LNCaP clone FGC (cell line): ENCODE data around the gene NEAT1.

Source experiments
- DNase-seq: peaks from one replicate; pipeline ENCODE4 v3.0.0-alpha.2; 2011; ENCODE audit warnings: low read depth
- H3K4me3 ChIP-seq: 2 replicates; pipeline ENCODE4 v1.5.1; 2011; ENCODE audit warnings: mild to moderate bottlenecking, low read depth, low read length, control low read depth
- CTCF ChIP-seq: IDR thresholded peaks from 2 replicates; pipeline ENCODE4 v1.5.1; 2012; ENCODE audit warnings: mild to moderate bottlenecking; ENCODE audit not compliant: control insufficient read depth, insufficient read depth; ENCODE audit errors: extremely low read depth

The NEAT1 gene

DNA sequence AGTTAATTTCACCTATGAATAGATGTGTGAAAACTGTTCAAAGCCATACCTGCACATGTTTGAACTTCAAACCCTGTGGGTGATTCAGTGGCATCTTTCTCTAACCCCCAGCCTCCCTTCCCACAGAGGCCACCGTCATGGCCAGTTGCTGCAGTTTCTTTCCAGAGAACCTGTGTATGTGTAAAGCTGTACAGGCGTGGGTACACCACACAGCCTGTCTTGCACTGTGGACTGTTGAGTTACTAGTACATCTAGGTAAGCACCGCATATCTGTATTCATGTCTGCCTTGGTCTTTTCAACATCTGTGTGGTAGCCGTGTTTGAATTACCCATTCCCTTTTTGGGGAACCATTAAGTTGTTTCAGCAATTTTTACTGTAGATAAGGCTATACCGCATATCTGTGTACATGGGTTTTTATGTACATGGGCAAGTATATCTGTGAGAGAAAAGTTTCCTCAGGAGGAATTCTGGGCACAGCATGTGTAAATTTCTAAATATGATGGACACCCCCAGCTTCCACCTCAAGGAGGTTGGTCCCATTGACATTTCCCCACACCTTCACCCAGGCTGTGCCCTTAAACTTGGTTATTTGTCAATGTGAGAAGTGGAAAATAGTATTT is 13.9 kb downstream of the NEAT1 start:
- no peak overlapping the region for H3K4me3 ChIP-seq
- no peak for TF ChIP-seq CTCF
- no peak for DNase-seq

DNA sequence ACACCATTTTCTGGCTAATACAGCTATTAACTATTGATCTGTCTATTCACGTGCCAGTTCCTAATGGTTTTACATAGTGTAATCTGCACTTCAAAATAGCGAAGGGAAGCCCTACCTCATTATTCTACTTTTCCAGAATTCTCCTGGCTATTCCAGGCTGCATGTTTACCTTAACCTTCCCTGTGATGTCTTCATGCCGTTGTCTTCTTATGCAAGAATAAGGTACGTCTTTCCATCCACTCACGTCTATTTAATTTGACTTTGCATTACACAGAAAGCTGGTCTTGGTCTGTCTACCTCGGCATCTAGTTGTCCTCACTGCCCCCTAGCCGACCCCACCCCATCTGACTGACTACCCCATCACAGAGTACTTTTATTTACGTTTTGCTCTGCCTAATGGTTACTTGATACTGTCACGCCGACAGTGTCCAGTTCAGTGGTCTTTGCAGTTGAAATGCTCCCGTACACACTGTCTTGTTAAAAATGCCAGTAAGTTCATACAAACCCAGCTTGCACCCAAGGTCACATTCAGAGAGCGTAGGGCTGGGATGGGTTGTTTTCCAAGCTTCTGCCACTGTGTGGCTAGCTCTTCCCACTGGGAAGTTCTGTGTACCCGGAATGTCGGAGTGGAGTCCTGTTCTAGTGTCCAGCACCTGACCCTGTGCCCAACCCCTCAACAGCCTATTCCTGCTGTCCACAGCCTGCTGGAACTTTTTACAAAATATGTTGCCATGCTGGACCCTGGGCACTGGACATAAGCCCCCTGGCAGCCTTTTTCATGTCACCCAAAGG is 15.0 kb downstream of the NEAT1 start:
- H3K4me3 ChIP-seq, result no peak overlapping the region
- TF ChIP-seq CTCF, result no peak
- no peak for DNase-seq

DNA sequence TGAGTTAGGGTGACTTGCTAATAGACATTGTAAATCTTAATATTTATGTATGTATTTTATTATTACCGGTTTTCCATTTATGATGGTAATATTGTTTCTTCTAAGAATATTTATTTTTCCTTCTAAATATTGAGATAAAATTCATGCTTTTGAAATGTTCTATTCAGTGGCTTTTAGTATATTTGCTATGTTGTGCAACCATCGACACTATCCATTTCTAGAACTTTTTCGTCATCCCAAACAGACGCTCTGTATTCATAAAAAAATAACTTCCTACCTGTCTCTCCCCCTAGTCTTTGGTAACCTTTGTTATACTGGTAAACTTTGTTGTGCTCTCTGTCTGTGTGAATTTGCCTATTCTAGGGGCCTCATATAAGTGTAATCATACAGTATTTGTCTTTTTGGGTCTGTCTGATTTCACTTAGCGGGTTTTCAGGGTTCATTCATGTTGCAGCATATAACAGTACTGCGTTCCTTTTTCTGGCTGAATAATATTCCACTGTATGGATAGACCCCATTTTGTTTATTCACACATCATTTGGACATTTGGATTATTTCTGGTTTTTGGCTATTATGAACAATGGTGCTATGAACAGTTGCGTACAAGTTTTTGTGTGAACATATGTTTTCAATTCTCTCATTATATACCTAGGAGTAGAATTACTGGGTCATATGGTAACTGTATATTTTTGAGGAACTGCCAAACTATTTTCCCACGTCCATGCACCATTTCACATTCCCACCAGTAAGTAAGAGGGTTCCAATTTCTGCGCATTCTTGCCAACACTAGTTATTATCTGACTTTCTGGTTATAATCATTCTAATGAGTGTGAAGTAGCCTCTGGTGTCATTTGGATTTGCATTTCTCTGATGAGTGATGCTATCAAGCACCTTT is 15.9 kb downstream of the NEAT1 start:
- no peak for DNase-seq
- no peak for TF ChIP-seq CTCF
- H3K4me3 ChIP-seq, result no peak overlapping the region

DNA sequence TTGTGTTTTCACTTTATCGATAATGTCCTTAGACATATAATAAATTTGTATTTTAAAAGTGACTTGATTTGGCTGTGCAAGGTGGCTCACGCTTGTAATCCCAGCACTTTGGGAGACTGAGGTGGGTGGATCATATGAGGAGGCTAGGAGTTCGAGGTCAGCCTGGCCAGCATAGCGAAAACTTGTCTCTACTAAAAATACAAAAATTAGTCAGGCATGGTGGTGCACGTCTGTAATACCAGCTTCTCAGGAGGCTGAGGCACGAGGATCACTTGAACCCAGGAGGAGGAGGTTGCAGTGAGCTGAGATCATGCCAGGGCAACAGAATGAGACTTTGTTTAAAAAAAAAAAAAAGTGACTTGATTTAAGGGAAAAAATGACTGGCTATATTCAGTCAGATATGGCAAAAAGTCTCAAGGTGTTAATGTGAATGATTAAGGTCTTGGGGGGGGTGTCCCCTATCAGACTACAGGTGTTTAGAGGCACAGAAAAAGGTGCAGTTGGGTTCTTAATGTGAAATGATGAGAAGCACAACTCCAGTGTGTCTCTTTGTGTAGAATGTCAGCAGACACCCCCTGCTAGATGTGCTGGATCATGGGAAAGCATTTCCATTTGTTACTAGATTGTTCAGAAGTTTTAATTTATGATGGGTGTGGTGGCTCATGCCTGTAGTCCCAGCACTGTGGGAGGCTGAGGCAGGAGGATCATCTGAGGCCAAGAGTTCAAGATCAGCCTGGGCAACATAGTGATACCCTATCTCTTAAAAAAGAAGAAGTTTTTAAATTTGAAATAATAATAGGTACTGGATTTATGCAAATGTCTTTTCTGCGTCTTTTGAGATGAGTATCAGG is 17.0 kb downstream of the NEAT1 start:
- no peak for TF ChIP-seq CTCF
- DNase-seq, result no peak
- H3K4me3 ChIP-seq, result no peak overlapping the region

DNA sequence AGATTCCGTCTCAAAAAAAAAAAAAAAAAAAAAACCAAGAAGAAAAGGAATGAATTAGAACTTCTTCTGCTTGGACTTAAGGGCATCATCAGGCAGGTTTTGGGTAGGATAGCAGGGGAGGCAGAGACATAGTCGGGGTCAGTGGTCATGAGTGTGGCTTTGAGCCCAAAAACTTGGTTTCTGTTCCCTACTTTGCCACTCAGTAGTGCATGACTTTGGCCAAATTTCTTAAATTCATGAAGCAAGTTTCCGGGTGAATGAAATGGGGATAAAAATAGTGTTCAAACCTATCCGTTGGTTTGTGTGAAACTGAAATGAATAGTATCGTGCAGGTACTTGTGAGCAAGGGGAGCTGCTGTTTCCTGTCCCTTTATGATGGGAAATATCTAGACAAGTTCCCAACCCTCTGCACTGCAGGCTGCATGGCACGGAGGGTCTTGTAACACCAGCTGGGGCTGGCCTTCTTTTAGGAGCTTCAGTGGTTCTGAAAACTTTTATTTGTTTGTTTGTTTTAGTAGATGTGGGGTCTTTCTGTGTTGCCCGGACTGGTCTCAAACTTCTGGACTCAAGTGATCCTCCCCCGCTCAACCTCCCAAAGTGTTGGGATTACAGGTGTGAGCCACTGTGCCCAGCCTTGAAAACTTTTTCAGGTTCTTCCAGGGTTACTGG is 18.4 kb downstream of the NEAT1 start:
- H3K4me3 ChIP-seq, result no peak overlapping the region
- DNase-seq, result no peak
- no peak for TF ChIP-seq CTCF
